HG03571 (cell line): ENCODE measurements around the gene CD4.
"Not testable (repeated sequence)": the region's sequence is repeated elsewhere in the genome, so short reads cannot be mapped to it uniquely, and the experiment has no call there.

ENCODE experiments used
- ATAC-seq: cut with Tn5 transposase; IDR thresholded peaks from one replicate; pipeline ENCODE4 v1.9.1; 2021; ENCODE audit not compliant: unreplicated experiment

CD4 gene

GRCh38 chr12:6845395-6845794 is 56.1 kb downstream of the CD4 start:
- ATAC-seq, result no peak

- ATAC-seq, result no peak
Measured at GRCh38 chr12:6846316-6846869, 57.1 kb downstream of the CD4 start.

- ATAC-seq, result no peak
Measured at GRCh38 chr12:6847676-6848075, 58.3 kb downstream of the CD4 start.

- no peak for ATAC-seq
Measured at GRCh38 chr12:6849427-6849826, 60.1 kb downstream of the CD4 start.

GRCh38 chr12:6849976-6850560 is 60.7 kb downstream of the CD4 start:
- ATAC-seq, result no peak

- no peak for ATAC-seq
Measured at GRCh38 chr12:6850796-6851152, 61.4 kb downstream of the CD4 start.

GRCh38 chr12:6851153-6851920 is 62.0 kb downstream of the CD4 start, which contains the start of gene CDCA3:
Gene CDCA3, minus strand, starts transcription at chr12:6851286. Its CDS starts 334 bp downstream, at chr12:6850952.
- ATAC-seq, result peak; percentile 47

- ATAC-seq, result peak; percentile 67
Measured at GRCh38 chr12:6851921-6852650, 62.8 kb downstream of the CD4 start, which contains the start of gene USP5. Gene USP5, plus strand, starts transcription at chr12:6852150. Its CDS starts 30 bp downstream, at chr12:6852180.

GRCh38 chr12:6852651-6853354 is 63.5 kb downstream of the CD4 start:
- ATAC-seq, result no peak

GRCh38 chr12:6853626-6854025 is 64.3 kb downstream of the CD4 start:
- ATAC-seq, result no peak

GRCh38 chr12:6854036-6854435 is 64.7 kb downstream of the CD4 start:
- ATAC-seq, result no peak

- no peak for ATAC-seq
Measured at GRCh38 chr12:6855322-6855721, 66.0 kb downstream of the CD4 start.

GRCh38 chr12:6858799-6859198 is 69.5 kb downstream of the CD4 start:
- no peak for ATAC-seq

- ATAC-seq, result no peak
Measured at GRCh38 chr12:6860116-6860515, 70.8 kb downstream of the CD4 start.

GRCh38 chr12:6860942-6861341 is 71.6 kb downstream of the CD4 start:
- no peak for ATAC-seq

- no peak for ATAC-seq
Measured at GRCh38 chr12:6861391-6861790, 72.1 kb downstream of the CD4 start.

GRCh38 chr12:6863033-6863432 is 73.7 kb downstream of the CD4 start:
- ATAC-seq, result no peak

GRCh38 chr12:6863586-6864321 is 74.4 kb downstream of the CD4 start:
- ATAC-seq, result no peak

GRCh38 chr12:6865307-6865706 is 76.0 kb downstream of the CD4 start:
- ATAC-seq, result not testable (repeated sequence)

GRCh38 chr12:6866163-6866919 is 77.0 kb downstream of the CD4 start:
- no peak for ATAC-seq
